Esophagus (tissue), 2 donors: ENCODE measurements around the gene NR3C1. TPM values are rescaled to one million over a fixed set of nuclear protein-coding genes. Genes with fewer than 3 reads are reported as not detected.

Experiments used
- H3K27ac ChIP-seq, 2 donors: one replicate each; pipeline ENCODE4 v1.5.1; 2013; ENCODE audit warnings: low read depth in 2 of 2, mild to moderate bottlenecking in 2 of 2, inconsistent platforms in 1 of 2, low read length in 1 of 2, moderate library complexity in 1 of 2
- H3K27me3 ChIP-seq, 2 donors: one replicate each; pipeline ENCODE4 v1.6.1; 2013; ENCODE audit warnings: low read length in 2 of 2, control low read depth in 1 of 2, mild to moderate bottlenecking in 1 of 2; ENCODE audit not compliant: insufficient read depth in 2 of 2, control insufficient read depth in 1 of 2
- H3K36me3 ChIP-seq, 2 donors: one replicate each; pipeline ENCODE4 v1.6.1; 2013; ENCODE audit warnings: low read length in 1 of 2; ENCODE audit not compliant: control insufficient read depth in 2 of 2, insufficient read depth in 2 of 2
- H3K4me1 ChIP-seq, 2 donors: one replicate each; pipeline ENCODE4 v1.6.1; 2013; ENCODE audit warnings: low read length in 1 of 2; ENCODE audit not compliant: control insufficient read depth in 2 of 2, insufficient read depth in 2 of 2
- H3K4me3 ChIP-seq, 2 donors: one replicate each; pipeline ENCODE4 v1.5.1; 2013; ENCODE audit warnings: low read length in 2 of 2, mild to moderate bottlenecking in 2 of 2, low read depth in 1 of 2, moderate library complexity in 1 of 2
- H3K9me3 ChIP-seq, 2 donors: one replicate each; pipeline ENCODE4 v1.6.1; 2013; ENCODE audit warnings: mild to moderate bottlenecking in 2 of 2, low read depth in 1 of 2, low read length in 1 of 2, moderate library complexity in 1 of 2; ENCODE audit not compliant: control insufficient read depth in 2 of 2, insufficient read depth in 1 of 2
- WGBS, 2 donors: extraction: QIAGEN DNeasy Blood & Tissue Kit; methylation state at CpG; one replicate each; pipeline ENCODE4 v1.1.7; 2013; 5-methylcytosine and 5-hydroxymethylcytosine counted together
- polyA plus RNA-seq, 2 donors: library from polyadenylated mRNA; stranded (reverse); fragments of 200-250 nt; gene quantifications; one replicate each; pipeline ENCODE4 v1.2.3, GENCODE V29; 2013
- donor health status: healthy with polysubstance abuse.
- donor health status: Bipolar disorder and iron deficiency.

Gene NR3C1
- polyA plus RNA-seq, 2 donors = 8.6 to 10.7 TPM

GRCh38 chr5:143370440-143370839, 33.0 kb downstream of the NR3C1 start:
- Histone ChIP-seq H3K27me3 (no peaks in the 10 kb centered on the region), H3K9me3 (no peaks in the 10 kb centered on the region), H3K4me3 (no peak overlapping the region), H3K4me1 (no peaks in the 10 kb centered on the region), H3K27ac (no peak overlapping the region), H3K36me3 (no peaks in the 10 kb centered on the region)
- WGBS, 2 donors = 90 to 93% methylated on average over 3 of the region's 3 CpGs

- Histone ChIP-seq H3K36me3 (no peaks in the 10 kb centered on the region), H3K9me3 (no peaks in the 10 kb centered on the region), H3K27ac (no peak overlapping the region), H3K4me1 (no peaks in the 10 kb centered on the region), H3K27me3 (no peaks in the 10 kb centered on the region), H3K4me3 (no peak overlapping the region)
- 88 to 94% methylated on average over 2 of the region's 2 CpGs for WGBS, 2 donors
These were observed 39.4 kb downstream of the NR3C1 start for GRCh38 chr5:143364061-143364460.

- Histone ChIP-seq H3K27me3 (no peaks in the 10 kb centered on the region), H3K4me3 (no peak overlapping the region), H3K4me1 (no peaks in the 10 kb centered on the region), H3K27ac (no peak overlapping the region), H3K36me3 (no peaks in the 10 kb centered on the region), H3K9me3 (no peaks in the 10 kb centered on the region)
- 97 to 98% methylated on average over 1 of the region's 1 CpG for WGBS, 2 donors
These were observed 40.7 kb downstream of the NR3C1 start for GRCh38 chr5:143362664-143363227.

- Histone ChIP-seq H3K4me3 (no peak overlapping the region), H3K4me1 (no peaks in the 10 kb centered on the region), H3K27ac (no peak overlapping the region), H3K27me3 (no peaks in the 10 kb centered on the region), H3K36me3 (no peaks in the 10 kb centered on the region), H3K9me3 (no peaks in the 10 kb centered on the region)
- 82 to 85% methylated on average over 3 of the region's 3 CpGs for WGBS, 2 donors
These were observed 42.0 kb downstream of the NR3C1 start for GRCh38 chr5:143361438-143361837.

GRCh38 chr5:143360755-143361154, 42.7 kb downstream of the NR3C1 start:
- Histone ChIP-seq H3K27ac (no peak overlapping the region), H3K4me1 (no peaks in the 10 kb centered on the region)

GRCh38 chr5:143359869-143360268, 43.6 kb downstream of the NR3C1 start:
- no peaks in the 10 kb centered on the region for H3K9me3 ChIP-seq
- H3K36me3 ChIP-seq = no peaks in the 10 kb centered on the region
- no peaks in the 10 kb centered on the region for H3K4me1 ChIP-seq
- H3K4me3 ChIP-seq = no peak overlapping the region
- 77 to 82% methylated on average over 2 of the region's 2 CpGs for WGBS, 2 donors
- no peak overlapping the region for H3K27ac ChIP-seq
- H3K27me3 ChIP-seq = no peaks in the 10 kb centered on the region

More at GRCh38 chr5:143360755-143361154, 42.7 kb downstream of the NR3C1 start:
- Histone ChIP-seq H3K4me3 (no peak overlapping the region), H3K9me3 (no peaks in the 10 kb centered on the region), H3K27me3 (no peaks in the 10 kb centered on the region), H3K36me3 (no peaks in the 10 kb centered on the region)

- no peaks in the 10 kb centered on the region for H3K27me3 ChIP-seq
- H3K27ac ChIP-seq = no peak overlapping the region
- H3K9me3 ChIP-seq = no peaks in the 10 kb centered on the region
- H3K36me3 ChIP-seq = no peaks in the 10 kb centered on the region
- no peak overlapping the region for H3K4me3 ChIP-seq
- WGBS, 2 donors = 58 to 64% methylated on average over 4 of the region's 4 CpGs
- H3K4me1 ChIP-seq = no peaks in the 10 kb centered on the region
These were observed 46.5 kb downstream of the NR3C1 start for GRCh38 chr5:143356855-143357583.

GRCh38 chr5:143355710-143356109, 47.8 kb downstream of the NR3C1 start:
- Histone ChIP-seq H3K4me3 (no peak overlapping the region), H3K27me3 (no peaks in the 10 kb centered on the region), H3K27ac (no peak overlapping the region), H3K9me3 (no peaks in the 10 kb centered on the region), H3K36me3 (no peaks in the 10 kb centered on the region), H3K4me1 (no peaks in the 10 kb centered on the region)

GRCh38 chr5:143354025-143354424, 49.5 kb downstream of the NR3C1 start:
- Histone ChIP-seq H3K4me1 (no peaks in the 10 kb centered on the region), H3K27me3 (no peaks in the 10 kb centered on the region), H3K36me3 (no peaks in the 10 kb centered on the region), H3K9me3 (no peaks in the 10 kb centered on the region), H3K27ac (no peak overlapping the region), H3K4me3 (no peak overlapping the region)
- 39 to 40% methylated on average over 3 of the region's 3 CpGs for WGBS, 2 donors

GRCh38 chr5:143352691-143353090, 50.8 kb downstream of the NR3C1 start:
- H3K4me1 ChIP-seq = no peaks in the 10 kb centered on the region
- no peak overlapping the region for H3K4me3 ChIP-seq
- no peaks in the 10 kb centered on the region for H3K36me3 ChIP-seq
- no peaks in the 10 kb centered on the region for H3K27me3 ChIP-seq
- no peaks in the 10 kb centered on the region for H3K9me3 ChIP-seq
- 22 to 35% methylated on average over 1 of the region's 1 CpG for WGBS, 2 donors
- H3K27ac ChIP-seq = no peak overlapping the region
